ENCODE data around the gene DSG4.

DNA sequence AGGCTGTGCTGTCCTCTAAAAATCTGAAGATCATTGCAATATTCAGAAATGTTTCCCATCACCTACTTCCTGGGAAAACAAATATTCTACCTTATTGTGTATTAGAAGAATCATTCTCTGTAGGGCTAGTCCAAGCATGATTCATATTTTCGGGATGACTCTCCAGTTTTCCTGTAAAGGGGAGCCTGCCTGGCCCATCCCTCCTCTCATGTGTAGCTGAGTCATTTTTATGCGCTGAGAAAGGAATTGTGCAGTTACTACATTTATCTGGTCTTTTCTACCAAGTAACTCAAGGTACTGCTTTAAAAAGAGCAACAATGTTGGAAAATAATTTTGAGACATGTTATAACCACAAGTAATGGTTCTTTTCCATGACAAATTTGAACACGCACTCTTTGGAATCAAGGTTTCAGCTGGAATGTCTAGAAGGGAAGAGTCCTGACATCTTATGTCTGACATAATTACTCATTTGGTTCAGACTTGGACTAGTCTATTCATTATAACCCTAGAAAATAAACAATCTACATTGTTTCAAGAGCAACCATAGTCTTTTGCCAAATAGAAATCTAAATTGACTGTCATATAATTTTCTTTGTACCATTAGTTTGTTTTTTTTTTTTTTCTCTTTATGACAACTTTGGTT lies 77.6 kb downstream of the DSG4 start:
- TF ChIP-seq, protein P1, sequence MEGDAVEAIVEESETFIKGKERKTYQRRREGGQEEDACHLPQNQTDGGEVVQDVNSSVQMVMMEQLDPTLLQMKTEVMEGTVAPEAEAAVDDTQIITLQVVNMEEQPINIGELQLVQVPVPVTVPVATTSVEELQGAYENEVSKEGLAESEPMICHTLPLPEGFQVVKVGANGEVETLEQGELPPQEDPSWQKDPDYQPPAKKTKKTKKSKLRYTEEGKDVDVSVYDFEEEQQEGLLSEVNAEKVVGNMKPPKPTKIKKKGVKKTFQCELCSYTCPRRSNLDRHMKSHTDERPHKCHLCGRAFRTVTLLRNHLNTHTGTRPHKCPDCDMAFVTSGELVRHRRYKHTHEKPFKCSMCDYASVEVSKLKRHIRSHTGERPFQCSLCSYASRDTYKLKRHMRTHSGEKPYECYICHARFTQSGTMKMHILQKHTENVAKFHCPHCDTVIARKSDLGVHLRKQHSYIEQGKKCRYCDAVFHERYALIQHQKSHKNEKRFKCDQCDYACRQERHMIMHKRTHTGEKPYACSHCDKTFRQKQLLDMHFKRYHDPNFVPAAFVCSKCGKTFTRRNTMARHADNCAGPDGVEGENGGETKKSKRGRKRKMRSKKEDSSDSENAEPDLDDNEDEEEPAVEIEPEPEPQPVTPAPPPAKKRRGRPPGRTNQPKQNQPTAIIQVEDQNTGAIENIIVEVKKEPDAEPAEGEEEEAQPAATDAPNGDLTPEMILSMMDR (IDR thresholded peaks at IDR 0.05), result no peak
- TF ChIP-seq ZFX (IDR thresholded peaks at IDR 0.05; ENCODE audit: borderline replicate concordance), result no peak
